C4-2B (cell line): ENCODE measurements around the gene FGF16.

Source experiments
- CTCF ChIP-seq: fragments of 450-650 bp; conservative IDR thresholded peaks from 2 replicates; pipeline ENCODE4 v1.5.1; 2017; ENCODE audit warnings: mild to moderate bottlenecking
- ZFX ChIP-seq: fragments of 450-650 bp; IDR thresholded peaks from 2 replicates; pipeline ENCODE4 v1.6.1; 2017

GRCh38 chrX:77505227-77505626 lies 58.0 kb downstream of the FGF16 start:
- TF ChIP-seq CTCF (no peak), ZFX (no peak)
